IMR-90 (cell line): Measurements from ENCODE around the gene CFAP92. TPM values are rescaled to one million over a fixed set of nuclear protein-coding genes. Genes with fewer than 3 reads are reported as not detected.

Experiments
- ATAC-seq: fragments of 200-7000 bp; cut with Tn5 transposase; 2 replicates; pipeline ENCODE4 v1.9.1; 2020; ENCODE audit warnings: low read depth, mild to moderate bottlenecking, moderate library complexity
- BruUV-seq: library from RNA; stranded (reverse); fragments of 400-500 nt; replicated peaks from 2 replicates; lab custom pipeline; 2021; lab: Mats Ljungman, UMichigan
- CTCF ChIA-PET: fragments of 300-600 bp; formaldehyde crosslinking; extraction: SDS; loops from one replicate; lab custom pipeline; 2021; ENCODE audit warnings: antibody characterized with exemption; lab: Yijun Ruan, JAX
- POLR2A ChIA-PET: fragments of 300-600 bp; sonication (Branson Sonifier 250); formaldehyde crosslinking; loops from one replicate; lab custom pipeline; 2022; ENCODE audit warnings: antibody characterized with exemption; ENCODE audit not compliant: unreplicated experiment; lab: Charles Lee
- DNase-seq: peaks from one replicate; pipeline ENCODE4 v3.0.0; 2013
- H2AFZ ChIP-seq: replicated peaks from 2 replicates; pipeline ENCODE3; 2013; ENCODE audit warnings: low read length, mild to moderate bottlenecking; ENCODE audit not compliant: poor library complexity
- H2AK5ac ChIP-seq: 2 replicates; pipeline ENCODE4 v1.6.1; 2013; ENCODE audit warnings: low read depth, low read length, inconsistent platforms
- H2AK9ac ChIP-seq: replicated peaks from 2 replicates; pipeline ENCODE3; 2013; ENCODE audit warnings: mild to moderate bottlenecking, low read depth, low read length, moderate library complexity; ENCODE audit not compliant: poor library complexity
- H2BK120ac ChIP-seq: 2 replicates; pipeline ENCODE4 v1.6.1; 2013; ENCODE audit warnings: low read depth, low read length, inconsistent platforms
- H2BK15ac ChIP-seq: 3 replicates; pipeline ENCODE4 v1.6.1; 2013; ENCODE audit warnings: low read depth, low read length, inconsistent platforms
- H2BK20ac ChIP-seq: 2 replicates; pipeline ENCODE4 v1.6.1; 2013; ENCODE audit warnings: low read depth, mild to moderate bottlenecking, inconsistent platforms, low read length, moderate library complexity
- H2BK5ac ChIP-seq: 2 replicates; pipeline ENCODE4 v1.6.1; 2013; ENCODE audit warnings: mild to moderate bottlenecking, low read depth, low read length, inconsistent platforms; ENCODE audit not compliant: poor library complexity, severe bottlenecking
- H3K14ac ChIP-seq: replicated peaks from 2 replicates; pipeline ENCODE4 v1.6.1; 2013; ENCODE audit warnings: low read depth, low read length, inconsistent platforms
- H3K18ac ChIP-seq: 2 replicates; pipeline ENCODE4 v1.6.1; 2013; ENCODE audit warnings: low read depth, low read length, control low read depth
- H3K23ac ChIP-seq: 2 replicates; pipeline ENCODE4 v1.6.1; 2013; ENCODE audit warnings: low read depth, low read length, inconsistent platforms
- H3K27ac ChIP-seq: 2 replicates; pipeline ENCODE4 v1.5.1; 2013; ENCODE audit warnings: mild to moderate bottlenecking, control low read depth, low read length; ENCODE audit not compliant: insufficient read depth
- H3K27me3 ChIP-seq: 2 replicates; pipeline ENCODE4 v1.6.1; 2013; ENCODE audit warnings: low read length; ENCODE audit not compliant: control insufficient read depth, insufficient read depth
- H3K36me3 ChIP-seq: 2 replicates; pipeline ENCODE4 v1.6.1; 2013; ENCODE audit warnings: low read length, mixed read lengths; ENCODE audit not compliant: control insufficient read depth, insufficient read depth
- H3K4ac ChIP-seq: 2 replicates; pipeline ENCODE4 v1.6.1; 2013; ENCODE audit warnings: low read depth, low read length, inconsistent platforms
- H3K4me1 ChIP-seq: 2 replicates; pipeline ENCODE4 v1.6.1; 2013; ENCODE audit warnings: low read length, mixed read lengths; ENCODE audit not compliant: control insufficient read depth, insufficient read depth
- H3K4me2 ChIP-seq: 2 replicates; pipeline ENCODE4 v1.6.1; 2013; ENCODE audit warnings: low read depth, mild to moderate bottlenecking, control low read depth, low read length, moderate library complexity
- H3K4me3 ChIP-seq: 2 replicates; pipeline ENCODE4 v1.5.1; 2013; ENCODE audit warnings: low read depth, mild to moderate bottlenecking, control low read depth, low read length, moderate library complexity; ENCODE audit not compliant: insufficient read depth
- H3K56ac ChIP-seq: 2 replicates; pipeline ENCODE4 v1.6.1; 2013; ENCODE audit warnings: low read length, inconsistent platforms; ENCODE audit not compliant: insufficient read depth; ENCODE audit errors: extremely low read depth
- H3K79me1 ChIP-seq, 2 experiments: 2 replicates each; pipeline ENCODE4 v1.6.1; 2013; ENCODE audit warnings: low read length in 2 of 2, inconsistent platforms in 1 of 2, low read depth in 1 of 2
- H3K9ac ChIP-seq: 2 replicates; pipeline ENCODE4 v1.6.1; 2013; ENCODE audit warnings: low read depth, low read length, control low read depth
- H3K9me1 ChIP-seq: 2 replicates; pipeline ENCODE4 v1.6.1; 2013; ENCODE audit warnings: low read length, inconsistent platforms; ENCODE audit not compliant: insufficient read depth
- H3K9me3 ChIP-seq: 2 replicates; pipeline ENCODE4 v1.6.1; 2013; ENCODE audit warnings: low read length; ENCODE audit not compliant: control insufficient read depth, insufficient read depth
- H4K20me1 ChIP-seq: 2 replicates; pipeline ENCODE4 v1.6.1; 2013; ENCODE audit warnings: low read length, inconsistent platforms; ENCODE audit not compliant: insufficient read depth
- H4K5ac ChIP-seq: 2 replicates; pipeline ENCODE4 v1.6.1; 2013; ENCODE audit warnings: mild to moderate bottlenecking, low read depth, low read length, control low read depth
- H4K8ac ChIP-seq, 2 experiments: 2 replicates each; pipeline ENCODE4 v1.6.1; 2013; ENCODE audit warnings: low read depth in 2 of 2, low read length in 2 of 2, control low read depth in 1 of 2, inconsistent platforms in 1 of 2
- H4K91ac ChIP-seq: 2 replicates; pipeline ENCODE4 v1.6.1; 2013; ENCODE audit warnings: low read depth, low read length, inconsistent platforms; ENCODE audit not compliant: insufficient read depth
- BHLHE40 ChIP-seq: fragments of 150-350 bp; IDR thresholded peaks from 2 replicates; pipeline ENCODE4 v1.6.1; 2016; ENCODE audit warnings: mild to moderate bottlenecking, low read depth, low read length
- CHD1 ChIP-seq: IDR thresholded peaks from 2 replicates; pipeline ENCODE4 v1.6.1; 2012; ENCODE audit warnings: low read depth, low read length, improper control_type of control experiment
- CTCF ChIP-seq: conservative IDR thresholded peaks from 2 replicates; pipeline ENCODE4 v1.5.1; 2012; ENCODE audit warnings: mild to moderate bottlenecking, low read depth, low read length, improper control_type of control experiment
- FOS ChIP-seq: fragments of 150-350 bp; IDR thresholded peaks from 2 replicates; pipeline ENCODE4 v1.6.1; 2016; ENCODE audit warnings: low read depth, low read length
- MAFK ChIP-seq: IDR thresholded peaks from 2 replicates; pipeline ENCODE4 v1.6.1; 2012; ENCODE audit warnings: low read depth, low read length, improper control_type of control experiment
- MAZ ChIP-seq: IDR thresholded peaks from 2 replicates; pipeline ENCODE4 v1.6.1; 2012; ENCODE audit warnings: low read depth, mild to moderate bottlenecking, low read length, improper control_type of control experiment, moderate library complexity, borderline replicate concordance
- MXI1 ChIP-seq: IDR thresholded peaks from 2 replicates; pipeline ENCODE4 v1.6.1; 2012; ENCODE audit warnings: low read depth, mild to moderate bottlenecking, low read length, moderate library complexity, borderline replicate concordance
- NFE2L2 ChIP-seq: fragments of 150-350 bp; IDR thresholded peaks from 2 replicates; pipeline ENCODE4 v1.6.1; 2016; ENCODE audit warnings: low read depth, mild to moderate bottlenecking, low read length
- POLR2A ChIP-seq: IDR thresholded peaks from 2 replicates; pipeline ENCODE4 v1.6.1; 2012; ENCODE audit warnings: mild to moderate bottlenecking, low read depth, low read length
- RAD21 ChIP-seq: IDR thresholded peaks from 2 replicates; pipeline ENCODE4 v1.6.1; 2012; ENCODE audit warnings: low read length, improper control_type of control experiment
- RCOR1 ChIP-seq: IDR thresholded peaks from 2 replicates; pipeline ENCODE4 v1.6.1; 2012; ENCODE audit warnings: mild to moderate bottlenecking, low read length, improper control_type of control experiment; ENCODE audit not compliant: insufficient replicate concordance
- RFX5 ChIP-seq: IDR thresholded peaks from 2 replicates; pipeline ENCODE4 v1.8.0; 2012; ENCODE audit warnings: low read depth, mild to moderate bottlenecking, low read length, moderate library complexity
- WGBS, 2 experiments: methylation state at CpG; one replicate each; pipeline versions ENCODE4 v1.1.5 to v1.1.7; 2013; ENCODE audit warnings: missing lambda C conversion rate in 2 of 2; ENCODE audit not compliant: insufficient read length in 1 of 2; ENCODE audit errors: extremely low coverage in 2 of 2; 5-methylcytosine and 5-hydroxymethylcytosine counted together
- dilution Hi-C: fragments of 300-500 bp; cut with HindIII; formaldehyde crosslinking; loops from one replicate; pipeline ENCODE4 v1.14.3; 2018; ENCODE audit warnings: low sequenced_read_pairs; ENCODE audit not compliant: unreplicated experiment
- in situ Hi-C: fragments of 300-500 bp; cut with MboI; formaldehyde crosslinking; loops from 3 replicates; pipeline ENCODE4 v1.14.3; 2019; ENCODE audit warnings: low sequenced_read_pairs, inconsistent platforms, mixed read lengths
- intact Hi-C: fragments of 100-400 bp; cut with micrococcal nuclease; formaldehyde crosslinking; loops from 2 replicates; pipeline ENCODE4 v1.10.0; 2022
- polyA plus RNA-seq, 3 experiments: library from polyadenylated mRNA; depleted of rRNA; stranded (reverse); fragments of >200 nt; gene quantifications; 2 replicates each; pipeline ENCODE4 v1.2.3, GENCODE V29; 2012; ENCODE audit warnings: low replicate concordance in 1 of 3
- total RNA-seq: library from RNA; depleted of rRNA; stranded (reverse); fragments of >200 nt; gene quantifications from 2 replicates; pipeline ENCODE4 v1.2.3, GENCODE V29; 2012

Gene CFAP92
- total and polyA plus RNA-seq, 2 of the 4 experiments (the other 2 are of a cell fraction) = not detected

DNA sequence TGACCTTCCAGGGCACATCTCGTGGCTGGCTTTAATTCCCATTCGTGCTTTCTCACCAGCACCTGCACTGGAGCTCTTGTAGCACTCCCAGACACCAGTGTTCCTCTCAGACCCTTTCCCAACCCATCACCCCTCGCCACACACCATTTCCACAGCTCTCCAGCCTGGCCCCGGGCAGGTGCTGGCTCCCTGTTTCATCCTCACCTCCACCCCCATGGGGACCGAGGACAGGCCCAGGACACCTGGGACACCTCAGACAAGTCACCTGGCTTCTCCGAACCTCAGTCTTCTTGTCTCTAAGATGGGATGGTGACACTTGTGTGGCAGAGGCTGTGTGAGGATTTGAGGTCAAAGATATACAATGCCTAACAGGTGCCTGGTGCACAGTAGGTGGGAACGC lies 39.3 kb upstream of the CFAP92 start:
- peaks cover 2% of the 10 kb centered on the region; the same call in 1 of the 2 replicates for H3K4me1 ChIP-seq
- ChIA-PET CTCF (no interaction called here), POLR2A (no interaction called here)
- no peak overlapping the region for H3K14ac ChIP-seq
- WGBS, 2 experiments = no CpG with 5 or more reads among the region's 7 CpGs
- no peak overlapping the region for H3K4me2 ChIP-seq
- no peak overlapping the region for H2AK9ac ChIP-seq
- no peak overlapping the region for H2BK15ac ChIP-seq
- H3K79me1 ChIP-seq = no peaks in the 10 kb centered on the region
- DNase-seq (no peak), ATAC-seq (no peak)
- H4K91ac ChIP-seq = no peak overlapping the region
- no peaks in the 10 kb centered on the region for H3K9me1 ChIP-seq
- no peak overlapping the region for H2BK20ac ChIP-seq
- H3K18ac ChIP-seq = no peak overlapping the region
- H3K56ac ChIP-seq = no peak overlapping the region
- H2BK5ac ChIP-seq = no peak overlapping the region
- H4K5ac ChIP-seq = no peak overlapping the region
- no peak overlapping the region for H3K4me3 ChIP-seq
- no peak overlapping the region for H2AK5ac ChIP-seq
- no peak overlapping the region for H4K8ac ChIP-seq
- H3K4ac ChIP-seq = no peak overlapping the region
- dilution Hi-C loops (no loop called here), in situ Hi-C loops (no loop called here), intact Hi-C loops (no loop called here)
- no peak for TF ChIP-seq MAZ
- TF ChIP-seq FOS = no peak
- no peak for TF ChIP-seq RAD21
- no peak for TF ChIP-seq RFX5
- no peak for TF ChIP-seq RCOR1
- TF ChIP-seq NFE2L2 = no peak
- no peak for TF ChIP-seq CHD1
- no peak for TF ChIP-seq MXI1
- TF ChIP-seq BHLHE40 = no peak
- TF ChIP-seq POLR2A = no peak
- no peak for TF ChIP-seq MAFK
- TF ChIP-seq CTCF = no peak
- H3K27me3 ChIP-seq = peaks cover 37% of the 10 kb centered on the region
- no peaks in the 10 kb centered on the region for H3K36me3 ChIP-seq
- no peak overlapping the region for H3K9ac ChIP-seq
- no peak overlapping the region for H3K23ac ChIP-seq
- H2AFZ ChIP-seq = no peak overlapping the region
- H2BK120ac ChIP-seq = no peak overlapping the region
- BruUV-seq = no TSS peak
- peaks cover 3% of the 10 kb centered on the region; the same call in 1 of the 2 replicates for H3K9me3 ChIP-seq
- H3K27ac ChIP-seq = no peak overlapping the region
- H4K20me1 ChIP-seq = no peaks in the 10 kb centered on the region
